HEK293 (cell line): ENCODE data around the gene CRELD1.

Source experiments
- FEZF1 ChIP-seq: fragments of 450-650 bp; formaldehyde crosslinking; IDR thresholded peaks from 2 replicates; pipeline ENCODE4 v1.5.1; 2016; ENCODE audit warnings: missing biosample characterization, missing genetic modification characterization
- KLF7 ChIP-seq: fragments of 450-650 bp; formaldehyde crosslinking; IDR thresholded peaks from 2 replicates; pipeline ENCODE4 v1.5.1; 2016; ENCODE audit warnings: missing biosample characterization, missing genetic modification characterization, borderline replicate concordance
- ZBTB1 ChIP-seq: fragments of 450-650 bp; formaldehyde crosslinking; IDR thresholded peaks from 2 replicates; pipeline ENCODE4 v1.5.1; 2016; ENCODE audit warnings: missing biosample characterization, missing genetic modification characterization
- ZNF155 ChIP-seq: fragments of 450-650 bp; formaldehyde crosslinking; IDR thresholded peaks from 2 replicates; pipeline ENCODE4 v1.5.1; 2016; ENCODE audit warnings: missing biosample characterization, missing genetic modification characterization
- ZNF555 ChIP-seq: fragments of 450-650 bp; formaldehyde crosslinking; conservative IDR thresholded peaks from 2 replicates; pipeline ENCODE4 v1.5.1; 2017; ENCODE audit warnings: missing biosample characterization, mild to moderate bottlenecking, missing genetic modification characterization, inconsistent platforms
- ZNF558 ChIP-seq: fragments of 450-650 bp; formaldehyde crosslinking; IDR thresholded peaks from 2 replicates; pipeline ENCODE4 v1.5.1; 2016; ENCODE audit warnings: missing biosample characterization, missing genetic modification characterization
- ZNF670 ChIP-seq: fragments of 450-650 bp; formaldehyde crosslinking; IDR thresholded peaks from 2 replicates; pipeline ENCODE4 v1.5.1; 2016; ENCODE audit warnings: missing biosample characterization, missing genetic modification characterization, low read depth
- ZNF701 ChIP-seq: fragments of 450-650 bp; formaldehyde crosslinking; IDR thresholded peaks from 2 replicates; pipeline ENCODE4 v1.5.1; 2016; ENCODE audit warnings: missing biosample characterization, missing genetic modification characterization
- ZSCAN23 ChIP-seq: fragments of 450-650 bp; formaldehyde crosslinking; IDR thresholded peaks from 2 replicates; pipeline ENCODE4 v1.5.1; 2016; ENCODE audit warnings: missing biosample characterization, missing genetic modification characterization
- TF ChIP-seq, protein P1 (sequence below): fragments of 450-650 bp; formaldehyde crosslinking; IDR thresholded peaks from 2 replicates; pipeline ENCODE4 v1.5.1; 2016; ENCODE audit warnings: missing biosample characterization, missing genetic modification characterization
- TF ChIP-seq, protein P2 (sequence below): fragments of 450-650 bp; formaldehyde crosslinking; IDR thresholded peaks from 2 replicates; pipeline ENCODE4 v1.5.1; 2016; ENCODE audit warnings: missing biosample characterization, missing genetic modification characterization
- TF ChIP-seq, protein P3 (sequence below): fragments of 450-650 bp; formaldehyde crosslinking; IDR thresholded peaks from 2 replicates; pipeline ENCODE4 v1.5.1; 2016; ENCODE audit warnings: missing biosample characterization, missing genetic modification characterization
- TF ChIP-seq, protein P4 (sequence below): fragments of 450-650 bp; formaldehyde crosslinking; IDR thresholded peaks from 2 replicates; pipeline ENCODE4 v1.5.1; 2016; ENCODE audit warnings: missing biosample characterization, missing genetic modification characterization, low read depth
- TF ChIP-seq, protein P5 (sequence below): fragments of 450-650 bp; formaldehyde crosslinking; IDR thresholded peaks from 2 replicates; pipeline ENCODE4 v1.5.1; 2016; ENCODE audit warnings: missing biosample characterization, missing genetic modification characterization, borderline replicate concordance
- TF ChIP-seq, protein P6 (sequence below): fragments of 450-650 bp; formaldehyde crosslinking; IDR thresholded peaks from 2 replicates; pipeline ENCODE4 v1.5.1; 2016; ENCODE audit warnings: missing biosample characterization, missing genetic modification characterization
- TF ChIP-seq, protein P7 (sequence below): fragments of 450-650 bp; formaldehyde crosslinking; IDR thresholded peaks from 2 replicates; pipeline ENCODE4 v1.5.1; 2016; ENCODE audit warnings: missing biosample characterization, missing genetic modification characterization
- TF ChIP-seq, protein P8 (sequence below): fragments of 450-650 bp; formaldehyde crosslinking; IDR thresholded peaks from 2 replicates; pipeline ENCODE4 v1.5.1; 2017; ENCODE audit warnings: missing biosample characterization, missing genetic modification characterization

Gene CRELD1

DNA sequence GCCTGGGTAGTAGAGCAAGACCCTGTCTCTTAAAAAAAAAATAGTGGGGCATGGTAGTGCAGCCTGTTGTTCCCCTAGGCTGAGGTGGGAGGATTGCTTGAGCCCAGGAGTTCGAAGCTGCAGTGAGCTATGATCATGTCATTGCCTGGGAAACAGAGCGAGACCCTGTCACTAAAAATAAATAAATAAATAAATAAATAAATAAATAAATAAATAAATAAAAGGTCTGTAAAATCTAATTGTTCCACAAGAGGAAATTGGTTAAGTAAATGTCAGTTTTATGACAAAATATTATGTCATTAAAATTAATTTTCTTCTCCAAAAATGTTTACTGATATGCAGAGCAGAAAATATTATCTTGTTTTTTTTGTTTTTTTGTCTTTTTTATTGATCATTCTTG is 5.3 kb downstream of the CRELD1 start (continued):
- TF ChIP-seq, protein P1, sequence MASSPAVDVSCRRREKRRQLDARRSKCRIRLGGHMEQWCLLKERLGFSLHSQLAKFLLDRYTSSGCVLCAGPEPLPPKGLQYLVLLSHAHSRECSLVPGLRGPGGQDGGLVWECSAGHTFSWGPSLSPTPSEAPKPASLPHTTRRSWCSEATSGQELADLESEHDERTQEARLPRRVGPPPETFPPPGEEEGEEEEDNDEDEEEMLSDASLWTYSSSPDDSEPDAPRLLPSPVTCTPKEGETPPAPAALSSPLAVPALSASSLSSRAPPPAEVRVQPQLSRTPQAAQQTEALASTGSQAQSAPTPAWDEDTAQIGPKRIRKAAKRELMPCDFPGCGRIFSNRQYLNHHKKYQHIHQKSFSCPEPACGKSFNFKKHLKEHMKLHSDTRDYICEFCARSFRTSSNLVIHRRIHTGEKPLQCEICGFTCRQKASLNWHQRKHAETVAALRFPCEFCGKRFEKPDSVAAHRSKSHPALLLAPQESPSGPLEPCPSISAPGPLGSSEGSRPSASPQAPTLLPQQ (tag by site-specific recombination): no peak
- TF ChIP-seq FEZF1 (tag by site-specific recombination): no peak; the same call in 1 of the 2 replicates
- TF ChIP-seq, protein P2, sequence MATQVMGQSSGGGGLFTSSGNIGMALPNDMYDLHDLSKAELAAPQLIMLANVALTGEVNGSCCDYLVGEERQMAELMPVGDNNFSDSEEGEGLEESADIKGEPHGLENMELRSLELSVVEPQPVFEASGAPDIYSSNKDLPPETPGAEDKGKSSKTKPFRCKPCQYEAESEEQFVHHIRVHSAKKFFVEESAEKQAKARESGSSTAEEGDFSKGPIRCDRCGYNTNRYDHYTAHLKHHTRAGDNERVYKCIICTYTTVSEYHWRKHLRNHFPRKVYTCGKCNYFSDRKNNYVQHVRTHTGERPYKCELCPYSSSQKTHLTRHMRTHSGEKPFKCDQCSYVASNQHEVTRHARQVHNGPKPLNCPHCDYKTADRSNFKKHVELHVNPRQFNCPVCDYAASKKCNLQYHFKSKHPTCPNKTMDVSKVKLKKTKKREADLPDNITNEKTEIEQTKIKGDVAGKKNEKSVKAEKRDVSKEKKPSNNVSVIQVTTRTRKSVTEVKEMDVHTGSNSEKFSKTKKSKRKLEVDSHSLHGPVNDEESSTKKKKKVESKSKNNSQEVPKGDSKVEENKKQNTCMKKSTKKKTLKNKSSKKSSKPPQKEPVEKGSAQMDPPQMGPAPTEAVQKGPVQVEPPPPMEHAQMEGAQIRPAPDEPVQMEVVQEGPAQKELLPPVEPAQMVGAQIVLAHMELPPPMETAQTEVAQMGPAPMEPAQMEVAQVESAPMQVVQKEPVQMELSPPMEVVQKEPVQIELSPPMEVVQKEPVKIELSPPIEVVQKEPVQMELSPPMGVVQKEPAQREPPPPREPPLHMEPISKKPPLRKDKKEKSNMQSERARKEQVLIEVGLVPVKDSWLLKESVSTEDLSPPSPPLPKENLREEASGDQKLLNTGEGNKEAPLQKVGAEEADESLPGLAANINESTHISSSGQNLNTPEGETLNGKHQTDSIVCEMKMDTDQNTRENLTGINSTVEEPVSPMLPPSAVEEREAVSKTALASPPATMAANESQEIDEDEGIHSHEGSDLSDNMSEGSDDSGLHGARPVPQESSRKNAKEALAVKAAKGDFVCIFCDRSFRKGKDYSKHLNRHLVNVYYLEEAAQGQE (tag by site-specific recombination): peak; percentile 87
- TF ChIP-seq ZNF670 (tag by site-specific recombination): no peak
- TF ChIP-seq, protein P3, sequence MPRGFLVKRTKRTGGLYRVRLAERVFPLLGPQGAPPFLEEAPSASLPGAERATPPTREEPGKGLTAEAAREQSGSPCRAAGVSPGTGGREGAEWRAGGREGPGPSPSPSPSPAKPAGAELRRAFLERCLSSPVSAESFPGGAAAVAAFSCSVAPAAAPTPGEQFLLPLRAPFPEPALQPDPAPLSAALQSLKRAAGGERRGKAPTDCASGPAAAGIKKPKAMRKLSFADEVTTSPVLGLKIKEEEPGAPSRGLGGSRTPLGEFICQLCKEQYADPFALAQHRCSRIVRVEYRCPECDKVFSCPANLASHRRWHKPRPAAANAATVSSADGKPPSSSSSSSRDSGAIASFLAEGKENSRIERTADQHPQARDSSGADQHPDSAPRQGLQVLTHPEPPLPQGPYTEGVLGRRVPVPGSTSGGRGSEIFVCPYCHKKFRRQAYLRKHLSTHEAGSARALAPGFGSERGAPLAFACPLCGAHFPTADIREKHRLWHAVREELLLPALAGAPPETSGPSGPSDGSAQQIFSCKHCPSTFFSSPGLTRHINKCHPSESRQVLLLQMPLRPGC (tag by site-specific recombination): no peak
- peak; percentile 81 for TF ChIP-seq ZNF558 (tag by site-specific recombination)
- peak; percentile 99; the same call in 1 of the 2 replicates for TF ChIP-seq ZNF555
- TF ChIP-seq KLF7 (tag by site-specific recombination): no peak
- 0 out of 2 replicates have a peak, but pooled peaks have one; percentile 75 for TF ChIP-seq ZBTB1
- TF ChIP-seq ZSCAN23 (tag by site-specific recombination): 0 out of 2 replicates have a peak, but pooled peaks have one; percentile 46
- TF ChIP-seq, protein P4, sequence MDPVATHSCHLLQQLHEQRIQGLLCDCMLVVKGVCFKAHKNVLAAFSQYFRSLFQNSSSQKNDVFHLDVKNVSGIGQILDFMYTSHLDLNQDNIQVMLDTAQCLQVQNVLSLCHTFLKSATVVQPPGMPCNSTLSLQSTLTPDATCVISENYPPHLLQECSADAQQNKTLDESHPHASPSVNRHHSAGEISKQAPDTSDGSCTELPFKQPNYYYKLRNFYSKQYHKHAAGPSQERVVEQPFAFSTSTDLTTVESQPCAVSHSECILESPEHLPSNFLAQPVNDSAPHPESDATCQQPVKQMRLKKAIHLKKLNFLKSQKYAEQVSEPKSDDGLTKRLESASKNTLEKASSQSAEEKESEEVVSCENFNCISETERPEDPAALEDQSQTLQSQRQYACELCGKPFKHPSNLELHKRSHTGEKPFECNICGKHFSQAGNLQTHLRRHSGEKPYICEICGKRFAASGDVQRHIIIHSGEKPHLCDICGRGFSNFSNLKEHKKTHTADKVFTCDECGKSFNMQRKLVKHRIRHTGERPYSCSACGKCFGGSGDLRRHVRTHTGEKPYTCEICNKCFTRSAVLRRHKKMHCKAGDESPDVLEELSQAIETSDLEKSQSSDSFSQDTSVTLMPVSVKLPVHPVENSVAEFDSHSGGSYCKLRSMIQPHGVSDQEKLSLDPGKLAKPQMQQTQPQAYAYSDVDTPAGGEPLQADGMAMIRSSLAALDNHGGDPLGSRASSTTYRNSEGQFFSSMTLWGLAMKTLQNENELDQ: no peak
- TF ChIP-seq, protein P5, sequence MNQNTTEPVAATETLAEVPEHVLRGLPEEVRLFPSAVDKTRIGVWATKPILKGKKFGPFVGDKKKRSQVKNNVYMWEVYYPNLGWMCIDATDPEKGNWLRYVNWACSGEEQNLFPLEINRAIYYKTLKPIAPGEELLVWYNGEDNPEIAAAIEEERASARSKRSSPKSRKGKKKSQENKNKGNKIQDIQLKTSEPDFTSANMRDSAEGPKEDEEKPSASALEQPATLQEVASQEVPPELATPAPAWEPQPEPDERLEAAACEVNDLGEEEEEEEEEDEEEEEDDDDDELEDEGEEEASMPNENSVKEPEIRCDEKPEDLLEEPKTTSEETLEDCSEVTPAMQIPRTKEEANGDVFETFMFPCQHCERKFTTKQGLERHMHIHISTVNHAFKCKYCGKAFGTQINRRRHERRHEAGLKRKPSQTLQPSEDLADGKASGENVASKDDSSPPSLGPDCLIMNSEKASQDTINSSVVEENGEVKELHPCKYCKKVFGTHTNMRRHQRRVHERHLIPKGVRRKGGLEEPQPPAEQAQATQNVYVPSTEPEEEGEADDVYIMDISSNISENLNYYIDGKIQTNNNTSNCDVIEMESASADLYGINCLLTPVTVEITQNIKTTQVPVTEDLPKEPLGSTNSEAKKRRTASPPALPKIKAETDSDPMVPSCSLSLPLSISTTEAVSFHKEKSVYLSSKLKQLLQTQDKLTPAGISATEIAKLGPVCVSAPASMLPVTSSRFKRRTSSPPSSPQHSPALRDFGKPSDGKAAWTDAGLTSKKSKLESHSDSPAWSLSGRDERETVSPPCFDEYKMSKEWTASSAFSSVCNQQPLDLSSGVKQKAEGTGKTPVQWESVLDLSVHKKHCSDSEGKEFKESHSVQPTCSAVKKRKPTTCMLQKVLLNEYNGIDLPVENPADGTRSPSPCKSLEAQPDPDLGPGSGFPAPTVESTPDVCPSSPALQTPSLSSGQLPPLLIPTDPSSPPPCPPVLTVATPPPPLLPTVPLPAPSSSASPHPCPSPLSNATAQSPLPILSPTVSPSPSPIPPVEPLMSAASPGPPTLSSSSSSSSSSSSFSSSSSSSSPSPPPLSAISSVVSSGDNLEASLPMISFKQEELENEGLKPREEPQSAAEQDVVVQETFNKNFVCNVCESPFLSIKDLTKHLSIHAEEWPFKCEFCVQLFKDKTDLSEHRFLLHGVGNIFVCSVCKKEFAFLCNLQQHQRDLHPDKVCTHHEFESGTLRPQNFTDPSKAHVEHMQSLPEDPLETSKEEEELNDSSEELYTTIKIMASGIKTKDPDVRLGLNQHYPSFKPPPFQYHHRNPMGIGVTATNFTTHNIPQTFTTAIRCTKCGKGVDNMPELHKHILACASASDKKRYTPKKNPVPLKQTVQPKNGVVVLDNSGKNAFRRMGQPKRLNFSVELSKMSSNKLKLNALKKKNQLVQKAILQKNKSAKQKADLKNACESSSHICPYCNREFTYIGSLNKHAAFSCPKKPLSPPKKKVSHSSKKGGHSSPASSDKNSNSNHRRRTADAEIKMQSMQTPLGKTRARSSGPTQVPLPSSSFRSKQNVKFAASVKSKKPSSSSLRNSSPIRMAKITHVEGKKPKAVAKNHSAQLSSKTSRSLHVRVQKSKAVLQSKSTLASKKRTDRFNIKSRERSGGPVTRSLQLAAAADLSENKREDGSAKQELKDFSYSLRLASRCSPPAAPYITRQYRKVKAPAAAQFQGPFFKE: no peak
- TF ChIP-seq, protein P6, sequence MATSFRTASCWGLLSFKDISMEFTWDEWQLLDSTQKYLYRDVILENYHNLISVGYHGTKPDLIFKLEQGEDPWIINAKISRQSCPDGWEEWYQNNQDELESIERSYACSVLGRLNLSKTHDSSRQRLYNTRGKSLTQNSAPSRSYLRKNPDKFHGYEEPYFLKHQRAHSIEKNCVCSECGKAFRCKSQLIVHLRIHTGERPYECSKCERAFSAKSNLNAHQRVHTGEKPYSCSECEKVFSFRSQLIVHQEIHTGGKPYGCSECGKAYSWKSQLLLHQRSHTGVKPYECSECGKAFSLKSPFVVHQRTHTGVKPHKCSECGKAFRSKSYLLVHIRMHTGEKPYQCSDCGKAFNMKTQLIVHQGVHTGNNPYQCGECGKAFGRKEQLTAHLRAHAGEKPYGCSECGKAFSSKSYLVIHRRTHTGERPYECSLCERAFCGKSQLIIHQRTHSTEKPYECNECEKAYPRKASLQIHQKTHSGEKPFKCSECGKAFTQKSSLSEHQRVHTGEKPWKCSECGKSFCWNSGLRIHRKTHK: no peak
- TF ChIP-seq, protein P7, sequence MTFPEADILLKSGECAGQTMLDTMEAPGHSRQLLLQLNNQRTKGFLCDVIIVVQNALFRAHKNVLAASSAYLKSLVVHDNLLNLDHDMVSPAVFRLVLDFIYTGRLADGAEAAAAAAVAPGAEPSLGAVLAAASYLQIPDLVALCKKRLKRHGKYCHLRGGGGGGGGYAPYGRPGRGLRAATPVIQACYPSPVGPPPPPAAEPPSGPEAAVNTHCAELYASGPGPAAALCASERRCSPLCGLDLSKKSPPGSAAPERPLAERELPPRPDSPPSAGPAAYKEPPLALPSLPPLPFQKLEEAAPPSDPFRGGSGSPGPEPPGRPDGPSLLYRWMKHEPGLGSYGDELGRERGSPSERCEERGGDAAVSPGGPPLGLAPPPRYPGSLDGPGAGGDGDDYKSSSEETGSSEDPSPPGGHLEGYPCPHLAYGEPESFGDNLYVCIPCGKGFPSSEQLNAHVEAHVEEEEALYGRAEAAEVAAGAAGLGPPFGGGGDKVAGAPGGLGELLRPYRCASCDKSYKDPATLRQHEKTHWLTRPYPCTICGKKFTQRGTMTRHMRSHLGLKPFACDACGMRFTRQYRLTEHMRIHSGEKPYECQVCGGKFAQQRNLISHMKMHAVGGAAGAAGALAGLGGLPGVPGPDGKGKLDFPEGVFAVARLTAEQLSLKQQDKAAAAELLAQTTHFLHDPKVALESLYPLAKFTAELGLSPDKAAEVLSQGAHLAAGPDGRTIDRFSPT (tag by site-specific recombination): no peak
- TF ChIP-seq, protein P8, sequence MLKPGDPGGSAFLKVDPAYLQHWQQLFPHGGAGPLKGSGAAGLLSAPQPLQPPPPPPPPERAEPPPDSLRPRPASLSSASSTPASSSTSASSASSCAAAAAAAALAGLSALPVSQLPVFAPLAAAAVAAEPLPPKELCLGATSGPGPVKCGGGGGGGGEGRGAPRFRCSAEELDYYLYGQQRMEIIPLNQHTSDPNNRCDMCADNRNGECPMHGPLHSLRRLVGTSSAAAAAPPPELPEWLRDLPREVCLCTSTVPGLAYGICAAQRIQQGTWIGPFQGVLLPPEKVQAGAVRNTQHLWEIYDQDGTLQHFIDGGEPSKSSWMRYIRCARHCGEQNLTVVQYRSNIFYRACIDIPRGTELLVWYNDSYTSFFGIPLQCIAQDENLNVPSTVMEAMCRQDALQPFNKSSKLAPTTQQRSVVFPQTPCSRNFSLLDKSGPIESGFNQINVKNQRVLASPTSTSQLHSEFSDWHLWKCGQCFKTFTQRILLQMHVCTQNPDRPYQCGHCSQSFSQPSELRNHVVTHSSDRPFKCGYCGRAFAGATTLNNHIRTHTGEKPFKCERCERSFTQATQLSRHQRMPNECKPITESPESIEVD (tag by site-specific recombination): no peak
- TF ChIP-seq ZNF701: no peak
- no peak for TF ChIP-seq ZNF155 (tag by site-specific recombination)
